Spleen (tissue), 11 donors: Measurements from ENCODE around the gene SGCA. TPM values are rescaled to one million over a fixed set of nuclear protein-coding genes. Genes with fewer than 3 reads are reported as not detected.

Source experiments
- DNase-seq: peaks from one replicate; pipeline ENCODE4 v3.0.0-alpha.2; 2020
- H3K27ac ChIP-seq, 8 donors: fragments of 200-600 bp; sonication (generic) in 7 of 8; 1 replicate in 4 of 8; 2 replicates in 4 of 8; pipeline versions ENCODE4 v1.5.0 to v1.8.0; 2016 to 2021; ENCODE audit warnings: inconsistent platforms in 4 of 8, mild to moderate bottlenecking in 4 of 8, moderate library complexity in 1 of 8
- H3K27me3 ChIP-seq, 7 donors: fragments of 200-600 bp; sonication (generic) in 6 of 7; replicated peaks in 1 of 7; 1 replicate in 4 of 7; 2 replicates in 3 of 7; pipeline versions ENCODE4 v1.5.0 to v1.8.0; 2016 to 2021; ENCODE audit warnings: inconsistent platforms in 3 of 7, mild to moderate bottlenecking in 1 of 7
- H3K36me3 ChIP-seq, 6 donors: fragments of 200-600 bp; sonication (generic) in 5 of 6; 1 replicate in 4 of 6; 2 replicates in 2 of 6; pipeline versions ENCODE4 v1.5.0 to v1.8.0; 2016 to 2021; ENCODE audit warnings: inconsistent platforms in 2 of 6
- H3K4me1 ChIP-seq, 6 donors: fragments of 200-600 bp; sonication (generic) in 5 of 6; 1 replicate in 3 of 6; 2 replicates in 3 of 6; pipeline versions ENCODE4 v1.5.0 to v1.8.0; 2016 to 2021; ENCODE audit warnings: inconsistent platforms in 3 of 6
- H3K4me3 ChIP-seq, 8 donors: fragments of 200-600 bp; sonication (generic) in 7 of 8; 1 replicate in 4 of 8; 2 replicates in 4 of 8; pipeline versions ENCODE4 v1.5.0 to v1.8.0; 2016 to 2021; ENCODE audit warnings: inconsistent platforms in 4 of 8, mild to moderate bottlenecking in 4 of 8, moderate library complexity in 2 of 8
- H3K9me3 ChIP-seq, 8 donors: fragments of 200-600 bp; sonication (generic) in 7 of 8; 1 replicate in 4 of 8; 2 replicates in 4 of 8; pipeline versions ENCODE4 v1.5.0 to v1.8.0; 2016 to 2021; ENCODE audit warnings: inconsistent platforms in 4 of 8
- POLR2A ChIP-seq, 3 donors: fragments of 450-650 bp; IDR thresholded peaks; one replicate each; pipeline ENCODE4 v1.5.1; 2017; ENCODE audit warnings: antibody characterized with exemption in 3 of 3, mild to moderate bottlenecking in 1 of 3
- POLR2AphosphoS5 ChIP-seq, 3 donors: sonication (generic); formaldehyde crosslinking; IDR thresholded peaks; one replicate each; pipeline ENCODE4 v1.5.1; 2017; ENCODE audit warnings: antibody characterized with exemption in 3 of 3
- WGBS, 5 donors: extraction: QIAGEN DNeasy Blood & Tissue Kit in 3 of 5; methylation state at CpG; one replicate each; pipeline versions ENCODE4 v1.1.5 to v1.1.7; 2013 to 2018; 5-methylcytosine and 5-hydroxymethylcytosine counted together
- intact Hi-C: fragments of 100-400 bp; cut with DNase I; formaldehyde crosslinking; loops from one replicate; pipeline ENCODE4 v1.15.0; 2023; ENCODE audit warnings: low total_unique reads
- polyA plus RNA-seq, 3 donors: library from polyadenylated mRNA; stranded (reverse); fragments of 200-250 nt; gene quantifications; one replicate each; pipeline ENCODE4 v1.2.1, GENCODE V29; 2013
- total RNA-seq, 7 donors: library from RNA; depleted of rRNA in 3 of 7; stranded (reverse); fragments of >200 nt in 3 of 7; fragmentation: NEBNext Ultra II Directional in 4 of 7; extraction: Animal tissue kit (Norgen Biotek cat#: 25700) in 4 of 7; gene quantifications; one replicate each; pipeline versions ENCODE4 v1.1.0 to v1.2.1, GENCODE V29; 2016 to 2021
- TF ChIP-seq, protein P1 (sequence below), 11 experiments: fragments of 200-600 bp in 7 of 11; fragments of 450-650 bp in 4 of 11; sonication (generic) in 4 of 11; IDR thresholded peaks in 8 of 11; conservative IDR thresholded peaks in 3 of 11; 1 replicate in 7 of 11; 2 replicates in 4 of 11; pipeline versions ENCODE4 v1.4.0 to v1.8.0; 2016 to 2021; ENCODE audit warnings: antibody characterized with exemption in 11 of 11, inconsistent platforms in 4 of 11, mild to moderate bottlenecking in 1 of 11
- donor health status: healthy with polysubstance abuse.
- donor health status: DM: no; HTN: no; CAD: no; lungs with moderate emphysema.
- donor health status: DM: no; HTN: no; CAD: no.
- donor health status: Bipolar disorder and iron deficiency.
- donor health status: healthy.
- donor health status: DM: no; HTN: no; CAD: no.
- donor health status: DM: yes; HTN: yes; CAD: no.

The SGCA gene
- total and polyA plus RNA-seq, 10 donors: 1.2 to 5.9 (median 3.7) TPM; not detected in 1

DNA sequence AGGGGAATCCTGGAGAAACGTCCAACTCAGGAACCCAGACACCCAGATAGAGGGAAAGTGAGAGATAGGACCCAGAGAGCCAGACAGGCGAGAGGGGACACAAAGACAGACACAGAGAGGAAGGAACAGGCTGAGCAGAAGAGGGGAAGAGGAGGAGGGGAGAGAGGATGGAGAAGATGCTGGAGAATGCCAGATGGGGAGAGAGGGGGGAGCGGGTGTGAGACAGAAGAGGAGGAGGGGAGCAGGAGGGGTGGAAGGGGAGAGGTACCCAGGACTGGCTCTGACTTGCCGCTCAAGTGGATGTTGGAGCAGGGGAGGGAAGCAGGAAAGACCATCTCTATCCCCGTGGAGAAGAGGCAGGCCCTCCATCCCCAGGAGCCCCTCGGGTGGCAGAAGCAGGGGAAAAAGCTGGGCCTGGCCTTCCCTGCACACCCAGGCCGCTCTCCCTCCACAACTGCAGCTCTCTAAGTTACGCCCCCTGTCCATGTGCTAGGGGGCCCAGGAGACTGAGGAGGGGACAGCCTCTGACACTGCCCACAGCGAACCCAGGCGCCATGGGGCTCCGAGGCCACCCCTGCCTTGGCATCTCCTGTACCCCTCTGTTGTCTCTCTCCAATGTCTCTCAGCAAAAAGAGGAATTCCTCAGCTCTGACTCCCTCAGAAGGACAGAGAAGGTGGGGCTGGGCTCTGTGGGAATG, 20.1 kb upstream of the SGCA start:
- Histone ChIP-seq H3K27me3 (no peaks in the 10 kb centered on the region), H3K36me3 (peaks cover 0 to 61% (median 44%) of the 10 kb centered on the region in 6 donors), H3K27ac (peak overlapping the region in 6 of 8 donors; percentile 32 to 99 (median 97)), H3K4me1 (peaks cover 56 to 93% (median 80%) of the 10 kb centered on the region in 6 donors), H3K9me3 (no peaks in the 10 kb centered on the region), H3K4me3 (peak overlapping the region in 4 of 8 donors; percentile 88 to 98 (median 94))
- 58 to 74% (median 63%) methylated on average over 11 of the region's 11 CpGs for WGBS, 5 donors
- TF ChIP-seq POLR2AphosphoS5 (IDR thresholded peaks at IDR 0.05): no peak
- TF ChIP-seq POLR2A (IDR thresholded peaks at IDR 0.05): no peak
- TF ChIP-seq, protein P1, sequence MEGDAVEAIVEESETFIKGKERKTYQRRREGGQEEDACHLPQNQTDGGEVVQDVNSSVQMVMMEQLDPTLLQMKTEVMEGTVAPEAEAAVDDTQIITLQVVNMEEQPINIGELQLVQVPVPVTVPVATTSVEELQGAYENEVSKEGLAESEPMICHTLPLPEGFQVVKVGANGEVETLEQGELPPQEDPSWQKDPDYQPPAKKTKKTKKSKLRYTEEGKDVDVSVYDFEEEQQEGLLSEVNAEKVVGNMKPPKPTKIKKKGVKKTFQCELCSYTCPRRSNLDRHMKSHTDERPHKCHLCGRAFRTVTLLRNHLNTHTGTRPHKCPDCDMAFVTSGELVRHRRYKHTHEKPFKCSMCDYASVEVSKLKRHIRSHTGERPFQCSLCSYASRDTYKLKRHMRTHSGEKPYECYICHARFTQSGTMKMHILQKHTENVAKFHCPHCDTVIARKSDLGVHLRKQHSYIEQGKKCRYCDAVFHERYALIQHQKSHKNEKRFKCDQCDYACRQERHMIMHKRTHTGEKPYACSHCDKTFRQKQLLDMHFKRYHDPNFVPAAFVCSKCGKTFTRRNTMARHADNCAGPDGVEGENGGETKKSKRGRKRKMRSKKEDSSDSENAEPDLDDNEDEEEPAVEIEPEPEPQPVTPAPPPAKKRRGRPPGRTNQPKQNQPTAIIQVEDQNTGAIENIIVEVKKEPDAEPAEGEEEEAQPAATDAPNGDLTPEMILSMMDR (IDR thresholded peaks at IDR 0.05 in 8 of 11, conservative IDR thresholded peaks at IDR 0.05 in 3 of 11): no peak
- no peak for DNase-seq
- intact Hi-C loops: no loop called here

DNA sequence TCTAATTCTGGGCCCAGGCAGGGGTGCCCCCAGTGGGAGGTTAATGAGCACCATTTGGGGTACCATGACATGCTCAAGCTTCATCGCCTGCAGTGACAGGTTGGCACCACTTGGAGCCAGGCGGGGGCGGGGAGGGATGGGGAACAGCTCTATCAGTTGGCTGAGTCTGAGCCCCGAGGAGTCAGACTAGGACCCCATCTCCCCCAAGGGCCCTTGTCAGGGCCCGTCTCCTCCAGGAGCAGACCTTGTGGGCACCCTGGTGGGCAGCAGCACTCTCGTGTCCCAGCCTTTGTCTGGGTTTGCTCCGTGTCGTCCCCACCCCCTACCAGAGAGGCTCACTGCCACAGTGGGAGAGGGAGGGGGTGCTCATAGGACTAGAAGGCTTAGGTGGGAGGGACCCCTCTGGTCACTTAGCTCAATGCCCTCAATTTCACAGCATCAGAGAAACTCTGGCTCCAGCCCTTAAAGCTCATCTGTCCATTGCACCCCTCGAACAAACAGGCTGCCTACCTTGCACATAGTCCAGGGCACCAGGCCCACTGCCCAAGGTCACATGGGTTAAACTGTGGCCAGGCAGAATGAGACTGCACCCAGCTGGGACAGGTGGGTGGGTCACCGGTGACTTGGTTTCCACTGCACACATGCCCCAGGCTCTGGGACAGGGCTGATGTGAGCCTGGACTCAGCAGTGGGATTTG, 19.4 kb upstream of the SGCA start:
- Histone ChIP-seq H3K4me1 (peaks cover 49 to 90% (median 75%) of the 10 kb centered on the region in 6 donors), H3K27me3 (no peaks in the 10 kb centered on the region), H3K36me3 (peaks cover 0 to 54% (median 37%) of the 10 kb centered on the region in 6 donors), H3K4me3 (peak overlapping the region; percentile 83 to 98 (median 88)), H3K9me3 (no peaks in the 10 kb centered on the region), H3K27ac (peak overlapping the region; percentile 73 to 99 (median 97))
- 65 to 77% (median 70%) methylated on average over 10 of the region's 10 CpGs for WGBS, 5 donors
- TF ChIP-seq, protein P1 (IDR thresholded peaks at IDR 0.05 in 8 of 11, conservative IDR thresholded peaks at IDR 0.05 in 3 of 11): peak in 3 of 11 experiments; percentile 2 to 29 (median 17)
- no peak for TF ChIP-seq POLR2A (IDR thresholded peaks at IDR 0.05)
- DNase-seq: no peak
- intact Hi-C loops: no loop called here

DNA sequence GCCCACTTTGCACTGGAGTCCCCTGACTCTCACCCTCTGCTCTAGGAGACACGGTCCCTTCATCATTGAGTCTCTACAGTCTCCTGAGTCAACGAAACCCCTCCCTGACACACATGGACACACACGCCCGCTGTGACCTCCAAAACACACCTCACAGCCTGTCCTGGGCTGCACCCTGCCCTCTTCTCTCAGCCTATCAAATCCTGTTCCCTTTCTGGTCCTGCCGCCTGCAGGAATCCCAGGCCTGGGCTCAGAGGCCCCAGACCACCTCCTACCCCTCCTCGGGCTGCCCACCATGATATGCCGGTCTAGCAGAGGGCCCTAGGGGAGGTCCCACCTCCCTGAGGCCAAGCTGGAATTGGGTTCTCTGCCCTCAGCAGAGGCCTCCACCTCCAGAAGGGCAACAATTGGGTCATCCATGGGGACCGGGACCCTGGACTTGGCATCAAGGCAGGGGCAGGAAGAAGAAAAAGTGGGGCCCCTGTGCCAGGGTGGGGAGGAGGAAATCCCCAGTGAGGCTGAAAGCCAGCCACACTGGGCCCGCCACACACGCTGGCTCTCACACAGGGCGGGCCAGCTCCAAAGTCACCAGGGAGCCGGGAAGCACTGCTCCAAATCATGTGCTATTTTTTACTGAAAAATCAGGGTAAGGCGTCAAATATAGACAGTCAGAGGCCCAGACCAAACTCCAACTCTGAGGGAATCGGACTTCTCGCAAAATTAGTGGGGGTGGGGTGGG, 18.7 kb upstream of the SGCA start:
- Histone ChIP-seq H3K9me3 (no peaks in the 10 kb centered on the region), H3K4me1 (peaks cover 46 to 90% (median 75%) of the 10 kb centered on the region in 6 donors), H3K4me3 (peak overlapping the region; percentile 83 to 98 (median 88)), H3K27ac (peak overlapping the region; percentile 73 to 99 (median 97)), H3K36me3 (peaks cover 0 to 47% (median 31%) of the 10 kb centered on the region in 6 donors), H3K27me3 (no peaks in the 10 kb centered on the region)
- no peak for TF ChIP-seq POLR2A (IDR thresholded peaks at IDR 0.05)
- TF ChIP-seq POLR2AphosphoS5 (IDR thresholded peaks at IDR 0.05): peak in 1 of 3 donors; percentile 50
- DNase-seq: no peak
- WGBS, 5 donors: 23 to 45% (median 34%) methylated on average over 15 of the region's 15 CpGs
- intact Hi-C loops: no loop called here

DNA sequence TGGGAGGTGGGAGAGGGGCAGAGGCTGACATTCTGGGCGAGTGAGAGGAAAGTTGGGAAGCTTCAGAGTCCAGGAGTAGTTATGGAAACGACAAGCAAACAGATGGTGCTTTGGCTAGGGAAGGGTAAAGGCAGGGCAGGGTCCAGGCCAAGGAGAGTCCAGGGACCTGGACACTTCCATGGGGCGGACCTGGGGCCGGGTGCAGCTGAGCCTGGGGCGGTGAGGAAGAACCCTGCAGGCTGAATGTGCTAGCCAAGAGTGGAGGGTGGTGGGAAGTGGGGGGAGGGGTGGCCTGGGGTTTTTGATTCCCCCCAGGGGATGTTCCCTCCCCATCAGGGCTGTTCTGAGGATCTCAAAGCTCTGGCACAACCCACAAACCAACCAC, 18.0 kb upstream of the SGCA start:
- peaks cover 48 to 90% (median 75%) of the 10 kb centered on the region in 6 donors for H3K4me1 ChIP-seq
- intact Hi-C loops: no loop called here
- no peaks in the 10 kb centered on the region for H3K27me3 ChIP-seq
- H3K9me3 ChIP-seq: no peaks in the 10 kb centered on the region
- TF ChIP-seq POLR2AphosphoS5 (IDR thresholded peaks at IDR 0.05) (no peak), POLR2A (IDR thresholded peaks at IDR 0.05) (no peak)
- TF ChIP-seq, protein P1 (IDR thresholded peaks at IDR 0.05 in 8 of 11, conservative IDR thresholded peaks at IDR 0.05 in 3 of 11): no peak
- peak overlapping the region; percentile 83 to 98 (median 88) for H3K4me3 ChIP-seq
- DNase-seq: no peak
- H3K27ac ChIP-seq: peak overlapping the region; percentile 73 to 99 (median 97)
- 9 to 21% (median 15%) methylated on average over 5 of the region's 5 CpGs for WGBS, 5 donors
- H3K36me3 ChIP-seq: peaks cover 0 to 39% (median 23%) of the 10 kb centered on the region in 6 donors
